Cerebellar nuclear complex (tissue), 1 donor: ENCODE data around the gene ZBTB44.
"Not testable (repeated sequence)": the region's sequence is repeated elsewhere in the genome, so short reads cannot be mapped to it uniquely, and the experiment has no call there.

Experiments
- DNase-seq, 2 experiments: peaks; one replicate each; lab custom pipeline; 2025; lab: John Stamatoyannopoulos, UW

ZBTB44 gene

GRCh38 chr11:130312046-130312445 is 2.7 kb downstream of the ZBTB44 start:
- no peak for DNase-seq

GRCh38 chr11:130310622-130311021 is 4.1 kb downstream of the ZBTB44 start:
- DNase-seq = no peak

- no peak for DNase-seq
Measured at GRCh38 chr11:130308886-130309285, 5.8 kb downstream of the ZBTB44 start.

- DNase-seq = no peak
Measured at GRCh38 chr11:130308059-130308458, 6.7 kb downstream of the ZBTB44 start.

GRCh38 chr11:130304651-130305050 is 10.1 kb downstream of the ZBTB44 start:
- no peak for DNase-seq

- no peak for DNase-seq
Measured at GRCh38 chr11:130301002-130301401, 13.7 kb downstream of the ZBTB44 start.

GRCh38 chr11:130300567-130300966 is 14.2 kb downstream of the ZBTB44 start:
- no peak for DNase-seq

GRCh38 chr11:130299978-130300377 is 14.7 kb downstream of the ZBTB44 start:
- no peak for DNase-seq

- DNase-seq = no peak
Measured at GRCh38 chr11:130295657-130296056, 19.1 kb downstream of the ZBTB44 start.

GRCh38 chr11:130282111-130282510 is 32.6 kb downstream of the ZBTB44 start:
- no peak for DNase-seq

GRCh38 chr11:130281341-130281740 is 33.4 kb downstream of the ZBTB44 start:
- not testable (repeated sequence) for DNase-seq

- no peak for DNase-seq
Measured at GRCh38 chr11:130279989-130280388, 34.7 kb downstream of the ZBTB44 start.

GRCh38 chr11:130278745-130279144 is 36.0 kb downstream of the ZBTB44 start:
- no peak for DNase-seq

- no peak for DNase-seq
Measured at GRCh38 chr11:130278151-130278550, 36.6 kb downstream of the ZBTB44 start.

- no peak for DNase-seq
Measured at GRCh38 chr11:130272336-130272735, 42.4 kb downstream of the ZBTB44 start.

GRCh38 chr11:130269326-130269943 is 45.3 kb downstream of the ZBTB44 start:
- DNase-seq = no peak

- DNase-seq = no peak
Measured at GRCh38 chr11:130263351-130263750, 51.4 kb downstream of the ZBTB44 start.

GRCh38 chr11:130262424-130262823 is 52.3 kb downstream of the ZBTB44 start:
- no peak for DNase-seq

GRCh38 chr11:130261571-130261970 is 53.1 kb downstream of the ZBTB44 start:
- DNase-seq = no peak

GRCh38 chr11:130260742-130261141 is 54.0 kb downstream of the ZBTB44 start:
- no peak for DNase-seq

GRCh38 chr11:130260080-130260627 is 54.6 kb downstream of the ZBTB44 start:
- no peak for DNase-seq

- not testable (repeated sequence) for DNase-seq
Measured at GRCh38 chr11:130251763-130252162, 63.0 kb downstream of the ZBTB44 start.

- DNase-seq = not testable (repeated sequence)
Measured at GRCh38 chr11:130249929-130250328, 64.8 kb downstream of the ZBTB44 start.

- no peak for DNase-seq
Measured at GRCh38 chr11:130249371-130249770, 65.3 kb downstream of the ZBTB44 start.
